Stimulated activated CD8-positive, alpha-beta memory T cell treated with anti-CD3 and anti-CD28 coated beads, Interleukin-15, amount 100 ng/mL, for 48 hours (primary cell): ENCODE measurements around the gene CCDC121.
"Not testable (repeated sequence)": the region's sequence is repeated elsewhere in the genome, so short reads cannot be mapped to it uniquely, and the experiment has no call there.

ENCODE experiments used
- DNase-seq, 2 donors: peaks; one replicate each; pipeline ENCODE4 v3.0.0-alpha.2; 2020; ENCODE audit warnings: low read depth in 2 of 2

The CCDC121 gene

DNA sequence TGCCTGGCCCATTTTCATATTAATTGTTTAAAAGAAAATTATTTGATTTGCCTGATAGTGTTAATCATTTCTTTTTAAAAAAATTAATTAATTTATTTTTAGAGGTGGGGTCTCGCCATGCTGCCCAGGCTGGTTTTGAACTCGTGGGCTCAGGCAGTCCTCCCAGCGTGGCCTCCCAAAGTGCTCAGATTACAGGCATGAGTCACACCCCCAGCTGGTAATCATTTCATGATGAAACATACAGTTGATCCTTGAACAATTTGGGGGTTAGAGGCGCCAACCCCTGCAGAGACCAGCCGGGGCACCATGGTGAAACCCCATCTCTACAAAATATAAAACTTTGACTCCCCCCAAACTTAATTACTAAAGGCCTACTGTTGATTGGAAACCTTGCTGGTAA lies 8.0 kb upstream of the CCDC121 start:
- DNase-seq: no peak

DNA sequence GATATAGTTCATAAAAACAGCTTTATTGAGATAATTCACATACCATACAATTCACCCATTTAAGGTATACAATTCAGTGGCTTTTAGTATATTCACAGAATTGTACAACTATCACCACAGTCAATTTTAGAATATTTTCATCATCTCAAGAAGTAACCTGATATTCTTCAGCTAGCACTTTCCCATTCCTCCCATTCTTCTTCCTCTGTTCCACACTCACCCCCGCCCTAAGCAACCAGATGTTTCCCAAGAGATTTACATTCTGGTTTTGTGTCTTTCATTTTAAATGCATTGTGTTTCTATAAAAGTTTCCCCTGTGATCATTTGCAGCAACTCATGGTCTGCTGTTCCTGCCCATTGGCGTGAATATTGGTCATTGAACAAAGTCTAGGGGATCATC lies 5.5 kb upstream of the CCDC121 start:
- no peak for DNase-seq

DNA sequence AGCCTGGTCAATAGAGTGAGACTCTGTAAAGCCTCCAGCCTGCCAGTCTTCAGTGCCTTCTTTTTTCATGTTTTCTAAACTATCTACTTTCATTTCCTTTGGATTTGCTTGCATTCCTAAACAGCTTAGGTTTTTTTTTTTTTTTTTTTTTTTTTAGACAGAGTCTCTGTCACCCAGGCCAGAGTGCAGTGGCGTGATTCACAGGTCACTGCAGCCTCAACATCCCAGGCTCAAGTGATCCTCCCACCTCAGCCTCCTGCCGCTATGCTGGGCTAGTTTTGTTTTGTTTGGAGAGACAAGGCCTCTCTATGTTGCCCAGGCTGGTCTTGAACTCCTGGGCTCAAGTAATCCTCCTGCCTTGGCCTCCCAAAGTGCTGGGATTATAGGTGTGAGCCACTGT lies 1.4 kb upstream of the CCDC121 start:
- DNase-seq: not testable (repeated sequence)

DNA sequence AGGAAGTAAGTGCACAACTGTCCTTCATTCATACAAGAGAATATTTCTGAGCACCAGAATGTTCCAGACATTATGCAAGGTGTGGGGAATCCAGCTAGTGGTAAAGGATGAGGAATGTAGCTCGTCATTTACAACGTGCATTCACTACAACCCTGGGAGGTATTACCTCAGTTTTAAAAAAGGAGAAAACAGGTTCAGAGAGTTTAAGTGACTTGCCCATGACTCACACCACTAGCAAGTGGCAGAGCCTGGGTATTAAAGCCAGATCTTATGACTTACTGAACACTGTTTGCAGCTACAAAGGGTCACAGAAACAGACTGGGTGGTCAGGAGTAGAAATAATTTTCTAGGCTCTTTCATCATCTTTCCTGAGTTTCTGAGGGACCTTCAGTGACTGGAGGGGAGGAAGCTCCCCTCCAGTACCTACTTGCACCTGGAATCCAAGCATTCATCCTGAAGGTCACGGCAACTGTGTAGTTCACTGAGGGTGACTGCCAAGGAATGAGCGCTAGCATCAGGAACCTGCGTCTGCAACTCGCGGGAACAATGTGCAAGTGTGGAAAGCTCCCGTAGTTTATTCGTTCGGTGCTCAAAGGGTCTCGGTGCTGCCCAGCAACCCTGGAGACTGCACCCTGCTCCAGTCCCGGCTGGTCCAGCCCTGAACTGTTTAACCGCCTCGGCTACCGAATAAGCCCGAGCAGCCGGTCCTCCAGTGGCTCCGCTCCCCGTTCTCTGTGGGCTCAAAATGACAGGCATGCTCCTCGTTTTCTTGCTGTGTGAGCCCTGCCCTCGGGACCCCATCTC lies 647 bp downstream of the CCDC121 start:
- DNase-seq: no peak

DNA sequence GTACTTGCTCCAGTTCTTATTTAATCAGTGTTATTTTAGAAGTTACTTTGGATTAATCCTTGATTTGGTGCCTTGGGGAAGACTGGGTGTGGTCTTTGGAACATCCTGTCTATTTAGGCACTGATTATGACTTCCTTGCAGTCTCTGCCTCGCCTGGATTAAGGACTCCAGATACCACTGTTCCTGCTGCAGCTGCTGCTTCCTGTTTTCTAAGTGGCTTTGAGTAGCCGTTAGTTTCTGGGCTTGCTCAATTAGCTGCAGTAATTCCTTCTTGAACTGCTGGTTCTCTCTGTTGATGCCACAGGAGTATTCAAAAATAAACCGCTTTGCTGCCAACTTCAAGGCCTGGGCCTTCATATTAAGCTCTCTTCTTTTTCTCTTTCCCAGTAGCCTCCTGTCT lies 1.9 kb downstream of the CCDC121 start:
- DNase-seq: not testable (repeated sequence)

DNA sequence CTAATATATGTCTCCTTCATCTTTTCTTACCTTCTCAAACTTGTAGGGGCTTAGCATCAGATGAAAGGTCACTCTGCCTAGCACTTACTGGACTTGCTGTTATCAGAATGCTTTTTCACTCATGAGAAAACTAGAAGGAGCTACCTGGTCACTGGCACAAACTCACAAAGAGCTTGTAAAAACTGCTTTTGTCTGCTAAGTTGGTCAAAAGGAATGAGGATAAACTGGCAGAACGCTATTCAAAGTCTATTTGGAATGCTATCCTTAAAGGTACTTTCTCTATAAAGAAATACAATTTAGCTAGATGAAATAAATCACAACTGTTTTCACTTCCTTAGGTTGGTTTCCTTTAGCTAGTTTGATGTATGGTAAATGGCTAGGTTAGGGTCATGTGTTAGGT lies 2.5 kb downstream of the CCDC121 start:
- not testable (repeated sequence) for DNase-seq

DNA sequence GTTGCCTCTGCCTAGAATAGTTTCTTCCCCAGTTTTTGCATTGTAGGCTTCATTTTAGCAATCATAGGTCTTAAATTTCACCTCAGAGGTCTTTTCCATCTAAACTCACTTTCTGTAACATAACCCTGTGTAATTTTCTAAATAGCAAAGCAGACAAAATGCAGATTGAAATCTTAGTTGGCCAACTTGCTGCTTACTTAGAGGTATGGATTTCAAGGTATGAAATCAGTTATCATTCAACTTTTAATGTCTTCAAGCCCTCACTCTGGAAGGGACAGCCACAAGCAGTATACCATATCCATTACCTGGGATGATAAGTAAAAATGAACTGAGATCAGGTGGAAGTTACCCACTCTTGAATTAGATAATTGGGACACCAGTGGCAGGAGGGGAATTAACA lies 3.9 kb downstream of the CCDC121 start:
- DNase-seq: no peak

DNA sequence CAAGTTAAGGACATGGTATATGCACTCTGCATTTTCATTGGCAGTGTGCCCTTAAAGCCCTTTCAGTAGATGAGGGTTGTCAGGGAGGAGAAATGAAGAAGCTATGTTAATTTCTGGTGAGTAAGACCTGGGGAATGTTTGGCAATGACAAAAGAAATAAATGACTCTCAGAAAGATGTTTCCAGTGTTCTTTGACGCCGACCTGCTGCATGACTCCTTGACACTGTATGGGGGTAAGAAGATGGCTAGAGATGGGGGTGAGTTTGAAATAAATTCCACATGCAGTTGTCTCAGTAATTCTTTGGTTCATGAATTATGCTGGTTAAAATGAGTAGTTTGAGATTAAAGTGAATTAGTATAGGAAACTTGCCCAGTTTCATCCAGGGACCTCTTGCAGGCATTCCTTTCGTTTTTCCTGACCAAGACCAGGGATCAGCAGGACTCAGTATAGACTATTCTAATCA lies 5.9 kb downstream of the CCDC121 start:
- DNase-seq: no peak

DNA sequence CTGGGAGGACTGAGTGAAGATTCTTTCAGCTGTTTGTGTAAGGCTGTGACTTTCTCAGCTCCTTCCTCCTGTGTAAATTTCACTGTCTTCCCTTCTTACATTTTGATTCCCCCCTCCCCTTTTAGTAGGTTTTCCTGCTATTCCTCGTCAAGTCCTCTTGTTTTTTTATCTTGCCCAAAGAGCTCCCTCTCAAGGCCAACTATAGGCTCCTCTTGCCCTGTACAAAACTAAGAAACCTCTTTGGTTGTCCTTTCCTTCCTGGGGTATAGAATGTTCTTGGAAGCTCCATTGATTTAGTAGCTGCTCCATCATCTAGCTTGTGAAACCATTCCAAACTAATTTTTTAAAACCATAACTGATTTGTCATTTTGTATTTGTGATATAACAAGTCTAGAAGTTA lies 7.3 kb downstream of the CCDC121 start:
- DNase-seq: no peak

DNA sequence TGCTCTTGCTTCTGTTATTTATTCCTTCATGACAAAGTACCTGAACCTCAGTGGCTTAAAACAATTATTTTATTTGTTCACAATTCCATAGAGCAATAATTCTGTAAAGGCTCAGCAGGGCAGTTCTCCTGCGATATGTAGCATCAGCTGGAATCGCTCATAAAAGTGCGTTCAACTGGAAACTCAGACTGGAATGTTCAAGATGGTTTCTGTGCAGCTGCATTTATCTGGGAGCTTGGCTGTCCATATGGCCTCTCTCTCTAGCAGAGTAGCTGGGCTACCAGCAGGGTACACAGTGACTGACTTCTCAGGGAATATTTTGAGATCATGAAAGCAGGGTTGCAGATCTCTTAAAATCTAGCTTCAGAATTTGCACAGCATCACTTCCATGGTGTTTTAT lies 13.5 kb downstream of the CCDC121 start:
- DNase-seq: no peak

DNA sequence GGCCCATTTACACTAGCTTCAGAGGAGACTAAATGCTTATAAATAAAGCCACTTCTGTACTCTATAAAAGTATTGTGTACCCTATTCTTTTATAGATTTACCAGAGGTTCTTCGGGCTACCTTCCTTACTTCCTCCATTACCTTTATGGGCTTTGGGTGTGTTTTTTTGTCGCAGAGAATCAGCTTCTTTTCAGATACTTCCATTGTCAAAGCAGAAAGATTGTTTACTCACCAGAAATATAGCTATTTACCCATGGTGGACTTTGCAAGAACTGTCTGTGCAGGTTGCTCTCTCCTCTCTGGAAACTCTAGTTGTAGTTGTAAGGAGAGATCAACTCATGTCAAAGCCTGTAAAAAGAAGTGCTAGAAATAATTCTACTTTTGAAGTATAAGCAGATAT lies 14.8 kb downstream of the CCDC121 start:
- DNase-seq: no peak

DNA sequence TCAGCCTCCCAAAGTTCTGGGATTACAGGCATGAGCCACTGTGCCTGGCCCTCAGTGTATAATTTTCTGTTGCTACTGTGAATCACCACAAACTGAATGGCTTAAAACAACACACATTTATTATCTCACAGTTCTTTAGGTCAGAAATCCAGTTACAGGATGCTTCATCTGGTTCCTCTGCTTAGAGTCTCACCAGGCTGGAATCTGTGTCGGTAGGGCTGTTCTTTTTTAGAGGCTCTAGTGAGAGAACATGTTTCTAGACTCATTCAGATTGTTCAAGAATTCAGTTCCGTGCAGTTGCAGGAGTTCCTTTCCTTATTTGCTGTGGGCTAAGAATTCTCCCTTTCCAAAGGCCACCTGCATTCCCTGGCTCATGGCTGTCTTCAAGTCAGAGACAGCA lies 22.2 kb downstream of the CCDC121 start:
- DNase-seq: no peak

DNA sequence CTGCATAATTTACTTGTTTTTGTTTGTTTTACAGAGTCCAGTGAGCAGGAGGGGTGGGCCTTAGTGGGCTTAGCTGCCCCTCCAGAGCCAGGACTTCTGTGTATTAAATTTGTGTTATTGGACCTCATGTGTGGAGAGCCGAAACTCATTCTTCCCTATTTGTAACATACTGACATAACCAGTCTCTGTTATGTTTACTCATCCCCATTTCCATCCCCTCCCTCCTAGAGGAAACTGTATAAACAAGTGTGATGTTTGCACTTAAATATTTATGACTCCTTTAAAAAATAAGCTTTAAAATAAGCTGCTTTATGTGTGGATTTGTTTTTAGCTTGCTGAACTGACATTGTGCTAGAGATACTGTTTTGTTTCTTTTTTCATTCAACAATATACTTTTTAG lies 32.2 kb downstream of the CCDC121 start:
- DNase-seq: no peak

DNA sequence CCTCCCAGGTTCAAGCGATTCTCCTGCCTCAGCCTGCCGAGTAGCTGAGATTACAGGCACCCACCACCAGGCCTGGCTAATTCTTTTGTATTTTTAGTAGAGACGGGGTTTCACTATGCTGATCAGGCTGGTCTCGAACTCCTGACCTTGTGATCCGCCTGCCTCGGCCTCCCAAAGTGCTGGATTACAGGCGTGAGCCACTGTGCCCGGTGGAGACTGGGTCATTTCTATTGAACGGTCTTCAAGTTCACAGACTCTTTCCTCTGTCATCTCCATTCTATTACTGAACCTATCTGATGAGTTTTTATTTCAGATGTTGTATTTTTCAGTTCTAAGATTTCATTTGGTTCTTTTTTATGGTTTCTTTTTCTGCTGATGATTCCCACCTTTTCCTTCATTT lies 33.4 kb downstream of the CCDC121 start:
- DNase-seq: not testable (repeated sequence)

DNA sequence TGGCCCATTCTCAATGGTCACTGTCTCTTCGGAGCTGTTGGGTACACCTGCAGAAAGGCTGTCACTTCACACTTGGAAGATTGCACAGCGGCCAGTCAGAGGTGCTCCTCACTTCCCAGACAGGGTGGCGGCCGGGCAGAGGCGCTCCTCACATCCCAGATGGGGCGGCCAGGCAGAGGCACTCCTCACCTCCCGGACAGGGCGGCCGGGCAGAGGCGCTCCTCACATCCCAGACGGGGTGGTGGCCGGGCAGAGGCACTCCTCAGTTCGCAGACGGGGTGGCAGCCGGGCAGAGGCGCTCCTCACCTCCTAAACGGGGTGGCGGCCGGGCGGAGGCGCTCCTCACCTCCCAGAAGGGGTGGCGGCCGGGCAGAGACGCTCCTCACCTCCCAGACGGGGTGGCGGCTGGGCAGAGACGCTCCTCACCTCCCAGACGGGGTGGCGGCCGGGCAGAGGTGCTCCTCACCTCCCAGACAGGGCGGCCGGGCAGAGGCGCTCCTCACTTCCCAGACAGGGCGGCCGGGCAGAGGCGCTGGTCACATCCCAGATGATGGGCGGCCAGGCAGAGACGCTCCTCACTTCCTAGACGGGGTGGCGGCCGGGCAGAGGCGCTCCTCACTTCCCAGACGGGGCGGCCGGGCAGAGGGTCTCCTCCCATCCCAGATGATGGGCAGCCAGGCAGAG lies 34.6 kb downstream of the CCDC121 start:
- not testable (repeated sequence) for DNase-seq

DNA sequence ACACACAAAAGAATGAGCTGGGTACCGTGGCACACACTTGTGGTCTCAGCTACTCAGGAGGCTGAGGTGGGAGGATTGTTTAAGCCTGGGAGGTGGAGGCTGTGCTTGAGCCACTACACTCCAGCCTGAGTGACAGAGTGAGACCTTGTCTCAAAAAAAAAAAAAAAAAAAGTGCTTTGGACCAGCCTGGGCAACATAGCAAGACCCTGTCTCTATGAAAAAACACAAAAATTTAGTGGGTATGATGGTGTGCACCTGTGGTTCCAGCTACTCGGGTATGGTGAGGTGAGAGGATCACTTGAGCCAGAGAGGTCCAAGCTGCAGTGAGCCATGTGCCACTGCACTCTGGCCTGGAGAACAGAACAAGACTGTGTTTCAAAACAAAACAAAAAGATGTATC lies 35.6 kb downstream of the CCDC121 start:
- DNase-seq: no peak

DNA sequence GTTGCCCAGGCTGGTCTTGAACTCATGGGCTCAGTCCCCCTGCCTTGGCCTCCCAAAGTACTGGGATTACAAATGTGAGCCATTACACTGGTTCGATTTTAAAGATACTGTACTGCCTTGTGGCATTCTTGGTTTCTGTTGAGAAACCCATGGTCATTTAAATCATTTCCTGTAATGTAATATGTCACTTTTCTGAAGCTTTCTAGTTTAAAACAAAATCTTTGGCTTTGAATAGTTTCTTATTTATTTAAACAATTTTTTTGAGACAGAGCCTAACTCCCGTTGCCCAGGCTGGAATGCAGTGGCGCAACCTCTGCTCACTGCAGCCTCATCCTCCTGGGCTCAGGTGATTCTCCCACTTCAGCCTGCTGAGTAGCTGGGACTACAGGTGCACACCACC lies 37.1 kb downstream of the CCDC121 start:
- no peak for DNase-seq

DNA sequence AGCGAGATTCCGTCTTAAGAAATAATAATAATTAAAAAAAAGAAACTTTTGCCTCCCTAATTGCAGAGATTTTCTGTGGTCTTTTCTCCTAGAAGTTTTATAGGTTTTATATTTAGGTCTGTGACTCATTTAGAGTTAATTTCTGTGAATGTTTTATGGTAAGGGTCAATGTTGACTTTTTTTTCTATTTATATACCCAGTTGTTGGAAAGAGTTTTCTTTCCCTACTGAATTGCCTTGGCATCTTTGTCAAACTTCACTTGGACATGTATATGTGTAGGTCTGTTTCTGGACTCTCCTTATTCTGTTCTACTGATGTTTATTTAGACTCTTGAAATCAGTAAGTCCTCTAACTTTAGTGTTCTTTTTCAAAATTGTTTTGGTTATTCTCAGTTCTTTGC lies 40.5 kb downstream of the CCDC121 start:
- DNase-seq: no peak

DNA sequence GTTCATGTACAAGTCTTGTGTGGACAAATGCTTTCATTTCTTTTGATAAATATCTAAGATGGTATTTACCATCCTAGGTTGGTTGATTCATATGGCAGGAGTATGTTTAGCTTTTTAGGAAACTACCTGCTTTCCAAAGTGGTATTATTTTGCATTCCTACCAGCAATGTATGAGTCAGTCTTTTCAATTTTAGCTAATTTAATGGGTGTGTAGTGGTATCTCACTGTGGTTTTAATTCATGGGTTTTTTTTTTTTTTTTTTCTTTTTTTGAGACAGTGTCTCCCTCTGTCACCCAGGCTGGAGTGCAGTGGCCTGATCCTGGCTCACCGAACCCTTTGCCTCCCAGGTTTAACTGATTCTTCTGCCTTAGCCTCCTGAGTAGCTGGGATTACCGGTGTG lies 41.8 kb downstream of the CCDC121 start:
- no peak for DNase-seq

DNA sequence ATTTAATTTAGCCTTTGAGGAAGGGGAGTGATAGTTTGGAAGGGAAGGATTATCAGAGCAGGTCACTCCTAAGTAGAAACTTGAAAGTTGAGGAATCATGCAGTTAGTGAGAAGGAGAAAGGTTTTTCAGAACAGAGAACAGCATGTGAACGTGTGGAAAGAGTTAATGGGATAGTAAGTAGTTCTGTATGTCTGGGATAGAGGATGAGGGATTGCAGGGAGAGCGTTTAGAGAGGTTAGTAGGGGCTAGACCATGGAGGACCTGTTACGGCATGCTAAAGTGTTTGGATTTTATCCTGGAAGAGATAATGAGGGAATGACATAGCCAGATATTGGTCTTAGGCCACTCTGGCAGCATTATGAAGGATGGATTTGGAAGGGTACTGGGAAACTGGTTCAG lies 44.2 kb downstream of the CCDC121 start:
- no peak for DNase-seq

DNA sequence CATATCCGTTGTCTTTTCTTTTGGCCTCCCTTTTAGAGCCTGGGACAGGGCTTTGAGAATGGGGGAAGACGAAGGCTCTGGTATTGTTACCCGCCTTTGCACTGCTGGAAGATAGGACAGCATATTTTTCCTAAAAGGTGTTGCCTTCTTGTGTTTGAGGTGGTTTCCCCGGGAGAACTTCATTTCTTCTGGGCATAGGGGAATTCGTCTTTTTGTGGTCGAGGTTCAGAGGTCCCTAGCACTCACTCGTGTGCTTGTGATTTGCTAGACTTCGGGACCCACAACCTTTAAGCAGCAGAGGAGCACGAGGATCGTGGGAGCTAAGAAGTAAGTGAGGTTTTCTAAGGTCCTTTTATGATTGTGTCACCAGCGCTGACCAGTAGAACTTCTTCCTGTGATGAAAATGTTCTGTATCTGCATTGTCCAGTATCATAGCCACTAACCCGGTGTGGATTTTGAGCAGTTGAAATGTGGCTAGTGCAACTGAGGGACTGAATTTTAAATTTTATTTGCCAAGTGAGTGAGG lies 45.4 kb downstream of the CCDC121 start:
- DNase-seq: no peak

DNA sequence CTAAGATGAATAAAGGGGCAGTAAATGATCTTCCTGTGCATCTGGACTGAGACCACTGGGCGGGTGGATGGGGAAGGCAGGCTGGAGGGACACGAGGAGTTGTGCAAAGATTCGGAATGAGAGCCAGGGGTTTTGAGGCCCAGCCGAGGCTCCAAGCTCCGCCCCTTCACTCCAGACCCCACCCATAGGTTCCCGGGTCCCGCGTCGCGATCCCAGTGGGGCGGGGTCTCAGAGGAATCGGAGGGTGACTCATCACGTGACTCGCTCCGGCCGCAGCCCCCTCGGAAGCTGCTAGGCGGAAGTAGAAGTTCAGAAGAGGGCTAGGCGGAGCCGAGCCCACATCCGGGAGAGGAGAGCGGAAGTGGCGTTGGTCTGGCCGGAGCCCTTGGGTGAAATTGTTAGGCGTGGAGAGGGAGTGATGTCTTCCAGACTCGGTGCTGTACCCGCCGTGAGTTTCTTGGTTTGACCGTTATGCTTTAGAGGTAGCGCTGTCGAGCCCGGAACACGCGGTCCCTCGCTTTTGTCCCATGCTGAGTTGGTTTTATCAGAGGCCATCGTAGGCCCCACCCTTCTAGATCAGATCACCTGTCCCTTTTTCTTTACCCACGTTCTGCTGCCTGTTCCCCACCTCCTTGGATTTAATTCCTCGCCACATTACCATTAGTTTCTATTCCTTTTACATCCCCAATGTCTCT lies 46.0 kb downstream of the CCDC121 start, which contains the start of gene ZNF512:
ZNF512 (plus strand) TSS at position 348 of the 695 bp plus-strand sequence; CDS start at position 419, 71 bp downstream.
- peak; percentile 82 to 83 for DNase-seq
